K562 (cell line): ENCODE results near the gene HECW1. TPM values are rescaled to one million over a fixed set of nuclear protein-coding genes. Genes with fewer than 3 reads are reported as not detected.

Experiments used
- ATAC-seq: fragments of 200-7000 bp; cut with Tn5 transposase; 3 replicates; pipeline ENCODE4 v1.9.1; 2020; ENCODE audit warnings: moderate library complexity
- BruUV-seq: library from RNA; stranded (reverse); fragments of 400-500 nt; replicated peaks from 2 replicates; lab custom pipeline; 2021; lab: Mats Ljungman, UMichigan
- CTCF ChIA-PET: fragments of 300-600 bp; formaldehyde crosslinking; extraction: SDS; loops from one replicate; lab custom pipeline; 2021; ENCODE audit warnings: low intra/inter-chr PET ratio; lab: Yijun Ruan, JAX
- POLR2A ChIA-PET: fragments of 300-600, 350-650 bp; sonication (Branson Sonifier 250); formaldehyde crosslinking; extraction: SDS; loops from one replicate; lab custom pipeline; 2021; ENCODE audit warnings: antibody characterized with exemption, inconsistent platforms; lab: Yijun Ruan, JAX
- DNase-seq, 4 experiments: peaks; one replicate each; pipeline versions ENCODE4 v3.0.0 to v3.0.0-alpha.2; 2011 to 2018; ENCODE audit warnings: low spot score in 3 of 4, mixed read lengths in 3 of 4; ENCODE audit errors: extremely low read depth in 1 of 4
- FAIRE-seq: peaks from 2 replicates; lab custom pipeline; 2011; peaks lifted over from hg19 to GRCh38; lab: Jason Lieb, UNC
- H2AFZ ChIP-seq: 2 replicates; pipeline ENCODE4 v1.6.0; 2011; ENCODE audit warnings: low read depth, low read length, control low read depth, inconsistent platforms
- H3K27ac ChIP-seq: fragments of 200-600 bp; 3 replicates; pipeline ENCODE4 v1.8.0; 2011; ENCODE audit warnings: low read depth, mild to moderate bottlenecking, control low read depth, inconsistent platforms, low read length, moderate library complexity, mixed read lengths; ENCODE audit errors: extremely low read depth
- H3K27me3 ChIP-seq, 2 experiments: fragments of 300-600 bp in 1 of 2; 2 replicates in 1 of 2; 3 replicates in 1 of 2; pipeline versions ENCODE4 v1.6.0 to v1.8.0; 2011; ENCODE audit warnings: inconsistent platforms in 2 of 2, low read length in 2 of 2, mild to moderate bottlenecking in 1 of 2, mixed read lengths in 1 of 2, moderate library complexity in 1 of 2; ENCODE audit not compliant: control insufficient read depth in 2 of 2, insufficient read depth in 2 of 2
- H3K36me3 ChIP-seq: fragments of 300-600 bp; 3 replicates; pipeline ENCODE4 v1.8.0; 2011; ENCODE audit warnings: mild to moderate bottlenecking, low read length, inconsistent platforms; ENCODE audit not compliant: control insufficient read depth, insufficient read depth
- H3K4me1 ChIP-seq, 2 experiments: fragments of 200-600 bp in 1 of 2; replicated peaks in 1 of 2; 2 replicates in 1 of 2; 3 replicates in 1 of 2; pipeline versions ENCODE4 v1.5.1 to v1.8.0; 2011; ENCODE audit warnings: inconsistent platforms in 2 of 2, low read length in 2 of 2, mild to moderate bottlenecking in 1 of 2, mixed read lengths in 1 of 2, moderate library complexity in 1 of 2; ENCODE audit not compliant: control insufficient read depth in 2 of 2, insufficient read depth in 2 of 2
- H3K4me2 ChIP-seq: 2 replicates; pipeline ENCODE4 v1.6.1; 2011; ENCODE audit warnings: low read length, control low read depth, inconsistent platforms, mixed read lengths; ENCODE audit not compliant: insufficient read depth
- H3K4me3 ChIP-seq: fragments of 200-600 bp; sonication (generic), shearing (Covaris generic); 2 replicates; pipeline ENCODE4 v1.5.1; 2016; ENCODE audit warnings: control low read depth, inconsistent platforms
- H3K79me2 ChIP-seq: fragments of 200-600 bp; 3 replicates; pipeline ENCODE4 v1.8.0; 2011; ENCODE audit warnings: low read length, inconsistent platforms; ENCODE audit not compliant: control insufficient read depth, insufficient read depth
- H3K9ac ChIP-seq, 2 experiments: 2 replicates each; pipeline versions ENCODE4 v1.6.0 to v1.6.1; 2011; ENCODE audit warnings: low read depth in 2 of 2, low read length in 2 of 2, control low read depth in 1 of 2, inconsistent platforms in 1 of 2, mild to moderate bottlenecking in 1 of 2, mixed read lengths in 1 of 2; ENCODE audit not compliant: insufficient read depth in 1 of 2
- H3K9me1 ChIP-seq: one replicate; pipeline ENCODE4 v1.6.0; 2011; ENCODE audit warnings: inconsistent platforms, mild to moderate bottlenecking, low read length, moderate library complexity; ENCODE audit not compliant: control insufficient read depth, insufficient read depth
- H3K9me3 ChIP-seq: replicated peaks from 2 replicates; pipeline ENCODE4 v1.5.1; 2011; ENCODE audit warnings: low read depth, low read length, inconsistent platforms; ENCODE audit not compliant: control insufficient read depth, insufficient read depth
- H4K20me1 ChIP-seq: replicated peaks from 2 replicates; pipeline ENCODE4 v1.6.1; 2011; ENCODE audit warnings: low read length, inconsistent platforms, mixed read lengths; ENCODE audit not compliant: control insufficient read depth, insufficient read depth
- KAT2B ChIP-seq: IDR thresholded peaks from one replicate; pipeline ENCODE4 v1.6.1; 2012; ENCODE audit warnings: low read depth, mild to moderate bottlenecking, control low read depth, inconsistent platforms, low read length, moderate library complexity
- KLF10 ChIP-seq: fragments of 250-450 bp; sonication (Bioruptor Pico); IDR thresholded peaks from 2 replicates; pipeline ENCODE4 v1.6.1; 2021; ENCODE audit warnings: matching md5 sums
- KLF6 ChIP-seq: fragments of 250-450 bp; sonication (Bioruptor Pico); IDR thresholded peaks from 2 replicates; pipeline ENCODE4 v1.4.0; 2020; ENCODE audit warnings: mild to moderate bottlenecking, moderate library complexity, borderline replicate concordance
- RBM22 ChIP-seq: fragments of 200-400 bp; formaldehyde crosslinking; IDR thresholded peaks from 2 replicates; pipeline ENCODE4 v1.6.1; 2018; ENCODE audit warnings: low read length, low read depth; ENCODE audit not compliant: poor library complexity, severe bottlenecking
- REST ChIP-seq, 2 experiments: fragments of 450-650 bp; formaldehyde crosslinking in 1 of 2; IDR thresholded peaks; 2 replicates each; pipeline versions ENCODE4 v1.4.0 to v1.6.1; 2014 to 2020; ENCODE audit warnings: mild to moderate bottlenecking in 2 of 2, borderline replicate concordance in 1 of 2, low read depth in 1 of 2
- SRF ChIP-seq, 2 experiments: fragments of 250-450, 450-650 bp in 1 of 2; sonication (Bioruptor Pico) in 1 of 2; sonication (generic) in 1 of 2; formaldehyde crosslinking; IDR thresholded peaks; 2 replicates each; pipeline versions ENCODE4 v1.5.0 to v1.5.1; 2020 to 2022; ENCODE audit warnings: mild to moderate bottlenecking in 1 of 2, missing genetic modification reagents in 1 of 2
- SRSF9 ChIP-seq: fragments of 200-400 bp; formaldehyde crosslinking; IDR thresholded peaks from 2 replicates; pipeline ENCODE4 v1.6.1; 2017; ENCODE audit warnings: low read depth, low read length, borderline replicate concordance
- TRIM24 ChIP-seq, 2 experiments: fragments of 450-650 bp; IDR thresholded peaks; 2 replicates each; pipeline ENCODE4 v1.6.1; 2016
- ZNF347 ChIP-seq: fragments of 450-650 bp; formaldehyde crosslinking; IDR thresholded peaks from 2 replicates; pipeline ENCODE4 v1.4.0; 2020; ENCODE audit warnings: low read depth, mild to moderate bottlenecking, moderate library complexity
- WGBS: fragments of 100-300 bp; shearing (Covaris generic); methylation state at CpG from one replicate; pipeline ENCODE4 v1.1.6; 2016; ENCODE audit warnings: low coverage, mixed read lengths; ENCODE audit not compliant: insufficient coverage; ENCODE audit errors: missing lambda C conversion rate; 5-methylcytosine and 5-hydroxymethylcytosine counted together
- in situ Hi-C: fragments of 300-500 bp; cut with MboI; formaldehyde crosslinking; loops from 4 replicates; pipeline ENCODE4 v1.15.0; 2018; ENCODE audit warnings: inconsistent platforms, mixed read lengths
- intact Hi-C: fragments of 100-400 bp; cut with micrococcal nuclease; formaldehyde crosslinking; loops from 2 replicates; pipeline ENCODE4 v1.14.2; 2022
- polyA plus RNA-seq, 8 experiments: library from polyadenylated mRNA; depleted of rRNA in 4 of 8; stranded (reverse) in 5 of 8; unstranded in 3 of 8; fragments of >200 nt; fragmentation: Nextera tagmentation in 2 of 8; fragmentation: Illumina TruSeq in 1 of 8; extraction: Ambion mirVana in 2 of 8; extraction: Trizol in 1 of 8; gene quantifications; 2 replicates each; pipeline versions ENCODE4 v1.2.1 to v1.2.3, GENCODE V29; 2011 to 2014; ENCODE audit warnings: inconsistent platforms in 1 of 8, missing spikeins in 1 of 8
- total RNA-seq, 7 experiments: library from RNA; depleted of rRNA in 6 of 7; stranded (reverse); fragments of >200 nt in 6 of 7; fragmentation: Illumina TruSeq in 2 of 7; extraction: Trizol in 2 of 7; gene quantifications; 2 replicates each; pipeline versions ENCODE4 v1.2.1 to v1.2.3, GENCODE V29; 2011 to 2021; ENCODE audit warnings: low replicate concordance in 1 of 7

Gene HECW1
- total and polyA plus RNA-seq, 9 of the 15 experiments (the other 6 are each of a cell fraction or from before 2014, with no cell fraction given) = 0.07 to 0.31 (median 0.13) TPM; not detected in 4

- WGBS = 1% methylated on average over 7 of the region's 7 CpGs
- H3K9me1 ChIP-seq = no peaks in the 10 kb centered on the region
- ATAC-seq (no peak), DNase-seq (no peak), FAIRE-seq (no peak)
- POLR2A ChIA-PET = no interaction called here
- H4K20me1 ChIP-seq = no peaks in the 10 kb centered on the region
- no peak overlapping the region for H3K4me3 ChIP-seq
- in situ Hi-C loops = no loop called here
- intact Hi-C loops = no loop called here
- BruUV-seq = no TSS peak
- CTCF ChIA-PET = no interaction called here
- no peaks in the 10 kb centered on the region for H3K4me1 ChIP-seq
- no peak for TF ChIP-seq RBM22
- peak in 1 of 2 experiments; percentile 14; a peak in 1 of 4 replicates for TF ChIP-seq TRIM24 (IDR thresholded peaks at IDR 0.05)
- TF ChIP-seq SRF (CRISPR knock-in tag; IDR thresholded peaks at IDR 0.05) = 0 out of 4 replicates have a peak, but pooled peaks of 1 of the 2 experiments have one; percentile 26
- no peak for TF ChIP-seq ZNF347 (CRISPR knock-in tag)
- TF ChIP-seq KAT2B = no peak
- TF ChIP-seq REST (IDR thresholded peaks at IDR 0.05; ENCODE audit: borderline replicate concordance) = peak; percentile 29; the same call in 1 of the 2 replicates
- TF ChIP-seq REST (CRISPR knock-in tag; IDR thresholded peaks at IDR 0.05; ENCODE audit: low read depth) = no peak
- no peak for TF ChIP-seq KLF6 (CRISPR knock-in tag)
- TF ChIP-seq SRSF9 = no peak
- TF ChIP-seq KLF10 (CRISPR knock-in tag) = no peak
- H2AFZ ChIP-seq = no peak overlapping the region
- H3K4me2 ChIP-seq = no peak overlapping the region
- no peaks in the 10 kb centered on the region for H3K9me3 ChIP-seq
- no peak overlapping the region for H3K27ac ChIP-seq
- H3K9ac ChIP-seq = no peak overlapping the region
- peaks cover 20 to 23% of the 10 kb centered on the region in 2 experiments; a peak in 4 of 5 replicates for H3K27me3 ChIP-seq
- no peaks in the 10 kb centered on the region for H3K36me3 ChIP-seq
- no peaks in the 10 kb centered on the region for H3K79me2 ChIP-seq
Observed at GRCh38 chr7:43192806-43193460, 80.5 kb downstream of the HECW1 start.
